ELF-1 (cell line): ENCODE measurements around the gene RAB35.

Experiments used
- DNase-seq: peaks from one replicate; pipeline ENCODE4 v3.0.0-alpha.2; 2016; ENCODE audit warnings: low read depth, low spot score

The RAB35 gene

DNA sequence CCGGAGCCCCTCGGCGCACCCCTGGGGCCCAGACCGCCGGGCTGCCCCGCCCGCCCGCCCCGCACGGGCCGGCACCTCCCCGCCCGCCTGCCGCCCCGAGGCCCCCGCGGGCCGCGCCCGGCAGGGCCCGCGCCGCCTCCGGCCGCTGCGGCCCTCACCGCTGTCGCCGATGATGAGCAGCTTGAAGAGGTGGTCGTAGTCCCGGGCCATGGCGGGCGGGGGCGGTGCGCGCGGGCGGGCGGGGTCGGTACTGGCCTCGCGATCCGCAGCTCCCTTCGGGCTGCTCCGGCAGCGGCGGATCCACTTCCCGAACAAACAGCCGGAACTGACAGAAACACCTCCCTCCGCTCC, at the start of gene RAB35:
Gene RAB35 (minus strand): TSS at position 313 of the 351 bp plus-strand sequence. CDS start 103 bp downstream, at position 210.
- DNase-seq, result no peak

DNA sequence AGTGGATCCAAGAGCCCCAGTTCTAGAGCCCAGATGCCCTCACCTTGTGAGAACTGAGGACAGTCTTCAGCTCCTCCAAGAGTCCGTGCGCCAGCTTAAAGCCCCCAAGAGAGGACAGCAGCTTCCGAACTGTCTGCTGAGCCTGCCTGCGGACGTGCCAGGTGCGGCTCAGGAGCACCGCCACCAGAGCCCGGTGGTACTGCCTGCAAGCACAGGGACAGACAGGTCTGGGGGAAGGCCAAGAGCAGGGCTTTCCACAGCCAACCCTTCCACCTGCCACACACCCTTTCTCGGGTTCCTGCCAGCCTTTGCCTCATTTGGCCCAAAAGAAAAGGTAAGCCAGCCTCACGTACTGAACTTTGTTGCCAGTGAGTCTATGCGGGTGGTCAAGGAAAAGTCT, 47.7 kb upstream of the RAB35 start:
- no peak for DNase-seq

DNA sequence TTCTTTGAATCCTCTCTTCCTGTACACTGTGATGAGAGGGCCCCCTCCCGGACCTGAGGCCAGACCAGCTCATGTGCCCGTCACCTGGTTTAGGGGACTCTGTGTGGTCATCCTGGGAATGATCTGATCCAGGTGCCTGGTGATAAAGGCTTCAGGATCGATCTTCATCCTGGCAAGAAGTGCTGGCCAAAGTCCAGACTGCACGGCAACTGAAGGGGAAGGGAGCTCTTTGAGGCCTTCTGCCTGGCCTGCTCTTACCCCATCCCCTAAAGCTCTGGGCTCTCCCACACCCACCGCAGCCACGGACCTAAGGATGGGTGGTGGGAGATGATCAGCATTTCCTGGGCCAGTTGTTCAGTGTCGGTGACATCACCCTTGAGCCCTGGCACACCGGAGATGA, 46.2 kb upstream of the RAB35 start:
- no peak for DNase-seq

DNA sequence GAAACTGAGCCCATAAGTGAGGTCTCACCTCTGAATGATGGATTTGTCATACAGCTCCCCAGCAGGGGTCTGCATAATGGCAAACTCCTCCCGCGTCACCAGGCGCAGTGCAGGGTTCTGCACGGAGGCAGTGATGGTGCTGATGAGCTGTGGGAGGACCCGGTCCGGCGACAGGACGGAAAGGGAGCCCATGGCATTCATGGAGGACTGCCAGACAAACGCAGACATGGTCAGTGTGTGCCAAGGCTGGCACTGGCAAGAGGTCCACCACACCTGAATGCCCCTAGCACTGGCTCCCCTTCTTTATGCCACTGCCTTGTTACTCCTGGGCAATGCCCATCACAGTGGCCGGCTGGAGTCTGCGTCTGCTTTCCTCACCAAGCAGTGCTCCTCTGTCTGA, 45.3 kb upstream of the RAB35 start:
- no peak for DNase-seq

DNA sequence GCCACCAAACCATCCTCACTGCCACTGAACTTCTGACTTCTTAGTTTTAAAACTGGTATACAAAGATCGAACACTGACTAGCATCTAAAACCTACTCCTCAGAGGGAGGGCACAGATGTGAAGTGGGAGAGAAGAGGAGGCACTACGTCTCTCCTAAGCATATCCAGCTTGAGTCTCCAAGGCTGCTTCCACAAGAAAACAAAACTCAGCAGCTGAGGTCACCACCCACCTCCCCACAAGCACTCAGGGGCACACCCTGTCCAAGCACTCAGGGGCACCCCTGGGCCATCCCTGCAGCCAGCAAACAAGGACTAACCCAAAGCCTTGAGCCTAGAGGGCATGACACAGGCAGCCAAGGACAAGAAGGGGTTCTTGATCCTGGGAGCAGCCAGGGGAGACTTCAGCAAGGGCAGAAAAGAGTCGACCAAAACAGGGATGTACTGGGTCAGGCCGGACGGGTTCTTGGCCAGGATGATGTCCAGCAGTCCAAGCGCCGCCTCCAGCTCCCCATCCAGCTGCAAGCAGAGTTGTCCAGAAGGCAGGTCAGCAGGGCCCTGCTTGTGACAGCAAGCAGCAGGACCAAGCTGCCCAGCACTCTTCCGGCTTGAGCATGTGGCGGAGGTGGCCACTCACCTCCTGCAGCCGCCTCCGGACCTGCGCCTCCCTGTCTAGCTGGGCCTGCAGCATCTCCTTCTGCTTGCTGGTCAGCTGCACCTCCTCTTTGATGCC, 43.1 kb upstream of the RAB35 start:
- no peak for DNase-seq

DNA sequence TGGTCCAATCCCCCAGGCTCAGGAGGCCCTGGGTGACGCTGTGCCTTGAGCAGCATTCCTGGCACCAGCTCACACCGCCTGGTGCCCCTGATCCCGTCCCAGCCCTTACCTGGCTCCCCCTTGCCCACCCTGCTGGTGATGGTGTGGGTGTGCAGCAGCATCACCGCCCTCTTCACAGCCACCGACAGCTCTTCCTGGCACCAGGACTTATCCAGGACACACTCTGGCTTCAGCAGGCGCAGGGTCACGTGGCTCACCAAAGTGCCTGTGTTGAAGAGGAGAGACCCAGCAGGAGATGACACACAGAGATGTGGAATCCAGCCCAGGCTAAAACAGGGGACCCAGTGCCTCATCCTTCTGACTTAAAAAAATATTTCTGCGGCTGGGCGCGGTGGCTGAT, 41.8 kb upstream of the RAB35 start:
- DNase-seq, result no peak

DNA sequence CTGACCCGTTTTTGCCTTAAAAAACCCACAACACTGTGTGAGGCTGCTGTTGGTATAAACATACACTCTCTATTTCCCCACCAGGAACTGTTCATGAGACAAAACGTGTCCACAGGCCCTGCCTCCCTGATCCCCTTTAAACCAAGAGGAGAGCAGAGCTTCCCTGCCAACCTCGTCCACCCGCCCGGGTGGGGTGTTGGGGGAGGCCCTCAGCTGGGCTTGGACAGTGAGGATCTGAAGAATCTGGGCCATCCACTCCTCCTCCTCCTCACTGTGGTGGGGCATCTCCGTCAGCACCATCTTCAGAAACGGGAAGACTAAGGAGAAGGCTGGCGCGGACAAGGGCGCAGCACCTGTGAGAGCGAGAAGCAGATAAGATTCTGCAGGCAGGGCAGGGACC, 41.1 kb upstream of the RAB35 start:
- no peak for DNase-seq

DNA sequence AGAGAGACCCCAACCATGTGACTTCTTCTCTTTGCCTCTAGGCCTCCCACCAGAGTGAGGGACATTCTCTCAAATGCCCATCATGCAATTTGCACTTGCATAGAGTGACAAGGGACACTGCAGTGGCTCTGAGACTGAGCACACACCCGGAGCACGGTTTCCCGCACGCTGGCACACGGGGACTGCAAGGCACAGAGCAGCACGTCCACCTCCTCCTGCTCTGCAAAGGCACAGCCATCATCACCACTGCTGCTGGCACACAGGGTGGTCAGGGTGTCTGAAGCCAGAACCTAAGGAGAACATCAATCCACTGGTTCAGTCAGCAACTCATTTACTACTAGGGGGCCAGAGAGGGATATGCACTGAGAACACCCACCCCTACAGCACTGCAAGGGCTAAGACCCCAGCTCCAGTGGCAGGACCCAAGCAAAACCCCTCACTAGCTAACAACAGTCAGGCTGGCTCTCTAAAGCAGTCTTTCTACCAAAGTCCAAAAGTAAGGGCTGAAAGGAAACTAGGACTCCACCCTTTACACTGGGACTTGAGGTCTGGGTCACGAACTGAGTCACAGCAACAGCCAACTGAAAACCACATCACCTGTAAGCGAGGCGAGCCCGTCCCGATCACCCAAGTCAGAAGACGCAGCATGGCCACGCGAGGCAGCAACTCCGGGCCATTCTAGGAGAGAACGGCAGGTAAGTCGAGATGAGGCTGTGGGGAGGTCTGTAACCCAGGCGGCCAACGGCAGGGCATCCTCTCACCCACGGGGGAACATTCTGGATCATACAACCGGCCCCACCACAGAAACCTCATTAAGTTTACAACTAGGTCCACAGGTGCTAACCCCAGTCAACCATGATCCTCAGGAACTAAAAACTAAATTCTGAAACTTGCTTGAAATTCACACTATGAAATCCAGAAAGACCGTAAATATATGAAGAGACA, 40.0 kb upstream of the RAB35 start:
- no peak for DNase-seq

DNA sequence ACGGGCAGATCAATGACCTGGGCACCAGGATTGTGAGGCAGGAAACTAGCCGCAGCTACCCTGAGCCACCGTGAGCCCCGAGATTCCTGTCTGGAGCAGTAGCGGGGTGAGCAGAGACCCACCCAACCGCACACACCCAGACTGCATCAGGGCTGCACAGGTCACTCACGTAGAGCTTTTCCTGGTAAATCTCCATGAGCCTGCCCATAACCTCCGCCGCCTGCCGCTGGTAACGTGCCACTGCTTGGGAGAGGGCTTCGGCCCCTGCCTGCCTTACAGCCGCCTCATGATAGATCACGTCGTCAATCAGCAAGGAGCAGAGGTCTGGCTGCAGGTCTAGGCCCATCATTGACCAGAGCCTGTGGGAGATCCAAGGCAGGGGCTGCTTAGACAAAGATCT, 38.5 kb upstream of the RAB35 start:
- no peak for DNase-seq

DNA sequence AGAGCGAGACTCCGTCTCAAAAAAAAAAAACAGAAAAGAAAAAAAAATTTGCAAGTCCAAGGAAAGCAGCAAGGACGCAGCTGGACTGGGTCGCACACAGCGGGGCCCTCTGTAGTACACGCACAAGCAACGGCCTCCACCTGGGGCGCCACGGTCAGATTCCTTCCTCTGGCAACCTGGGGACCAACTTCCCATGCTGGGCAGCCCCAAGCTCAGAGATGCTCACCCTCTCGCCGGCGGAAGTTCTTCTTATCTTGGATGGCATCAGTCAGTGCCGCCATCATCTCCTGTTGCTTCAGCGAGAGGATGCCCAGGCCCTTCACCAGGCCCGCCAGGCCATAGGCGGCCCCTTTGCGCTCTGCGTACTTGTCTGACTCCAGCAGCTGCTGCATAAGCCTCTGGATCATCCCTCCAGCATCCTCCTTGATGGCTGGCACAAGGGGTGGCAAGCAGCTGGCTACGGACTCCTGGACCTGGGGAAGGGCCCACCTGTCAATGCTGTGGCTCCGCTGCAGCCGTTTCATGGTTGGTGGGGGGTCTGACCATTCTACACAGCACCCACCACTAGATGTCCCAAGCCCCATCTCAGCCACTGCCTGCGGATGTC, 34.5 kb upstream of the RAB35 start:
- no peak for DNase-seq

DNA sequence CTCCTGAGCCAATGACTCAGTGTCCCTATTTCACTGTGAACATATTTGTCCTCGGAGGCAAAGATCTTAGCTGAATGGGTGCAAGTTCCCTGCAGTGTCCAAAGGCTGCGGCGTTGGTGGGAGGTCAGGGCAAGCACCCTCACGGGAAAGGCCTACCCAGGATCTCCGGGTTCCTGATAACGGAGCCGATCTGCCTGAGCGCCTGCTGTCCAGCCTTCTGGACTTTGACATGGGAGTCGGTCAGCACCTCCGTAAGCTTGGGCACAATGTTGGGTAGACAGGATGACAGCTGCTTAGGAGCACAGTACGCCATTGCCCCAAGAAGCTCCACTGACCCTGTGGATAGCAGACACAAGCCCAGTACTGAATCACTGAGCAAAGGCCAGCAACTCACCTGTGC, 31.5 kb upstream of the RAB35 start:
- no peak for DNase-seq

DNA sequence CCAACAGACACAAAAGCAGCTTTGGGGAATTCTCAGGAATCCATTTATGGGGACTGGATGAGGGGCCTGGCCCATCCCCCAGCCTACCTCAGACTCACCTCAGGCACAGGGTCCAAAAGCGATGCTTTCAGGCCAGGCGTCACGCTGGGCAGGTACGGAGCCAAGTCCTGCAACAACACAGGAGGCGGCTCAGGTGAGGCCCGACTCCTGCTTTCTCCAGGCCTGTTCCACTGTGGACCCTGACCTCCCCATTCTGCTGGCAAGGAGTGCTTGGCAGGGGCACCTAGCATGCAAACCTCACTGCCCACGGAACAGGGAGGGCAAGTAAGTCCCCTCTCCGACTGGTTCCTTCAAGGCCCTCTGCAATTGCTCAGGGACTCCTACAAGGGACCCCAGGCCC, 28.6 kb upstream of the RAB35 start:
- no peak for DNase-seq

DNA sequence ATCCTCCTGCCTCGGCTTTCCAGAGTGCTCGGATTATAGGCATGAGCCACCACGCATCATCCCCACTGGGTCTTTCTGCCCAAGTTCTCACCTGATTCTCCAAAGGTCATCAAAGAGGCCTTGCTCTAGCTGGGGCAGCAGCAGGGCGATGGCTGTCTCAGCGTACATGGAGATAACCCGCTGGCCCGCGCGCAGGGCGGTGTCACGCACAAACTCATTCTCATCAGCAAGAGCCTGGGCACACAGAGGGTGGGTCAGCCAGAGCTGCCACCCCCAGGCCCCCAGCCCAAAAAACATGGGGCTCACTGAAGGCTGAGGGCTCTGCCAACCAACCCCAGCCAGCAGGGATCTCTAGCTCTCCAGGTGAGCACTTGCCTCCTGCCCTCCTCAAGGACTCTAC, 27.7 kb upstream of the RAB35 start:
- DNase-seq, result no peak

DNA sequence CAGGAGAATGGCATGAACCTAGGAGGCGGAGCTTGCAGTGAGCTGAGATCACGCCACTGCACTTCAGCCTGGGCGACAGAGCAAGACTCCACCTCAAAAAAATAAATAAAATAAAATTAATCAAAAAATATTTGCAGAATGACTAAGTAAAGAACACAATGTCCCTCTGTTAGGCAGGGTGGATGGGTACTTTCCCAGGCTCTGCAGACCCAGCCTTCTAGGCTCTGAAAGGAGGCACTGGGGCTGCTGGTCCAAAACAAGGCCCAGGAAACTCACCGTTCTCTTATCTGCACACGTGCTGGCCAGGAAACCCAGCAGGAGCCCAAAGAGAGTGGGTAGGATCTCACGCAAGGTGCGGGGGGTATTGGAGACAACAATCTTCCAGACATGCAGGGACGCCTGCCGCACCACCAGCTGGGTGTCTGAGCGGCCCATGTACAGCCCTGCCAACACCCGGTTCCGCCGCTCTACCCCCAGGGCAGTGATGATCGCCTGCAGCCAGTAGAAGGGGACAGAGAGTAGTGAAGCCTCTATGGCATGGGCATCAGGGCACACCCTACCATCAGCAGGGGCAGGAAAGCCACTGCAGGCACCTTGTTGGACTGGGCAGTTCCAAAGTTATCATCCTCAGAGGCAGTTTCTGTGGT, 25.8 kb upstream of the RAB35 start:
- no peak for DNase-seq

DNA sequence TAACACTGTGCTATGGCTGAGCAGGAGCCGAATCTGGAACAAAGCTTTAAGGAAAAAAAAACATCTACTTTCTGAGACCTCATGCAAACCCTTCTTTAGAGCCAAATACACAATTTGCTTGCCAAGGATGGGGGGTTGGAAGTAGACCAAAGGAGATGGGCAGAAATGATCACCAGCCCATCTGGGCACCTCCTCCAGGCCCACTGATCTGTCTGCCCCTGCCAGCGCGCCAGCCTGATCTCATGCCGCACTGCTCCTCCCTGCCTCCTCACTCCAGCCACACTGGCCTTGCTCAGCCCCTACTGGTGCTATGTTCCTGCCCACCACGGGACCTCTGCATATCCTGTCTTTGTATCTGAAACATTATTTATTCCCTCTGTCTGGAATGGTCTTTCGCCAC, 24.8 kb upstream of the RAB35 start:
- DNase-seq, result no peak

DNA sequence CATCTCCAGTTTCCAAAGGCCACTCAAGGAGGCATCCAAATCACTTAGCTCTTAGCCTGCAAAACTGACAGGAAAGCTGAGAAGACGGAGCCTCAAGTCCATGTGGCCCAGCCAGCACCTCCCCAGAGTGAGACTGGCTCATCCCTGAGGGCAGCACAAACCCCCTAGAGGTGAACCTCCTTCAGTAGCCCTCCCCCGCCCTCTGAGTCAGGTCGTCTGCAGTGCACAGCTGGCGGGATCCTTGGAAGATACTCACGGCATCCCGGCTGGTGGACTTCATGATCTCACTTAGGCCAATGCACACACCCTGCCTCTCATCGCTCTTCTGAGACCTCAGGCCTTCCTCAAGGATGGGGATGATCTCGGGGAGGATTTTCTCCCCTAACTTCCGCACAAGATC, 24.1 kb upstream of the RAB35 start:
- DNase-seq, result peak; percentile 11

DNA sequence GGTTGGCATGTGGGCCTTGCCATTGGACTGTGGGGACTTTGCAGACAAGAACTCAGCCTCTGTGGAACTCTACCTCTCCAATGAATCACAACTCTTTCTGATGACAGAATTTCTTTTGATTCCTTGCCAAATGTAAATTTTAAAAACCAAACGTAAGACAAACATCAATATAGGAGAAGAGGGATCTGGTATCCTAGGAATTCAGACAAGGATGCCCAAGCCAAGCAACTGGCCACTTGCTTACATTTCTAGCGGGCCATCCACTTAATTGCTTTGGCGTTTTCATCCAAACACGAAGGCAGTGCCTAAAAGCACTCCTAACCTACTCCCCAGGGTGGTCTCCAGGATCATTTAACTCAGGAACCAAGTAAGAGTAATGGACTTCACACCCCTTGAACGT, 23.4 kb upstream of the RAB35 start:
- DNase-seq, result no peak

DNA sequence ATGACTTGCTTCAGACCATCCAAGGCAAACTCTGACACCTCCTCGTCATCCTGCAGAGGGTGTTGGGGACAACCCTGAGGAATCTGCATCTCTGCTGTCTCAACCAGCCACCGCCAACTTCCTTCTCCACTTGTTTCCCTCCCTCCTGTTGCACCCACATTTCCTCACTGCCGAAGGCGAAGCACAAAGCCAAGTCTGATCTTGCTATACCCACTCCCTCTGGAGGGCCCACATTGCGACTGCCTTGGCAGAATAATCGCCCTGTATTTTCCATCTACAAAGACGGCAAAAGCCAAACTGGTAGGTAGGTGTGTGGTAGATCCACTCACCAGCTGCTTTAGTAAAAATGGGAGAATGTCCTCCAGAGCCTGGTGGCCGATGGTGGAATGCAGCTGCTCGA, 21.8 kb upstream of the RAB35 start:
- no peak for DNase-seq

DNA sequence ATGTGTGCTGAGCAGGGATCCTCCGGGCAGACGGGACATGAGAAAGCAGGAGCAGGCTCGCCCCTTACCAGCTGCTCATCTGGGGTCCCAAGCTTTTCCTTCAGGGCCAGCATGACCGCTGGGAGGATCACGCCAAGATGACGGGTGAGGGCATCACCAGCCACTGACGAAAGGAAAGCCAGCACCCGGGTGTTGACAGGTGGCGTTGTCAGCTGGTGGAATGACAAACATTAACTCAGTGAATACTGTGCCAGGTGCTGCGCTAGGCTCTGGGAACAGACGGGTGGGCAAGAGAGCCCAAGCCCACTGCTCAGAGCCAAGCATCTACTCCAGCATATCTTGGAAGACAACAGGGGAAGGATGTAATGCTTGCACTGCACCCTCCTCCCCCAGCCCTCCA, 21.3 kb upstream of the RAB35 start:
- DNase-seq, result no peak

DNA sequence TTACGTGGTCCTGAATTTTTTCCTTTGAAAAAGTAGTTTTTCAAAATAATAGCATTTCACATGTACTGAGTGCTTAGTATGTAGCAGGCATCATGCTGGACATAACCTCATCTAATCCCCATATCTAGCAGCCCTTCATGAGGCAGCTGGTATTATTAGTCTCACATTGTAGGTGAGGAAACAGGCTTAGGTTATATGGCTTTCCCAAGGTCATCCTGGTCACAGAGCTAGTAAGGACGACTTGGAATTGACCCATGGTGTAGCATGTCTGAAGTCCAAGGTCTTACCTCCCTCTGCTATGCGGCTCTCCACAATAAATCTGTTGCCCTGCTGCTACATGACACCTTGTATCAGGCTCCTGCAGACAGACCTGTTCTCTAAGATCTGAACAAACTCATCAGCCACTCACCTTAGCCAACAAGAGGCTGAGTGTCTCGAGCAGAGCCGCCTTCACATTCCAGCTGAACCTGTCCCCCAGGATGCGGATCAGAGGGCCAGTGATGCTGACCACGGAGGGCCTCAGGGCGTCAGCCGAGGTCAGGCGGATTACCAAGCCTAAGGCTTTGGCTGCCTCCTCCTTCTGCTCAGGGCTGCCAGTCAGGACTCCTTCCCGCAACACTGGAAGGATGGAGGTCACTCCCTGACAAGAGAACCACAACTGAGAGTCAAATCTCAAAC, 19.7 kb upstream of the RAB35 start:
- peak; percentile 80 for DNase-seq

DNA sequence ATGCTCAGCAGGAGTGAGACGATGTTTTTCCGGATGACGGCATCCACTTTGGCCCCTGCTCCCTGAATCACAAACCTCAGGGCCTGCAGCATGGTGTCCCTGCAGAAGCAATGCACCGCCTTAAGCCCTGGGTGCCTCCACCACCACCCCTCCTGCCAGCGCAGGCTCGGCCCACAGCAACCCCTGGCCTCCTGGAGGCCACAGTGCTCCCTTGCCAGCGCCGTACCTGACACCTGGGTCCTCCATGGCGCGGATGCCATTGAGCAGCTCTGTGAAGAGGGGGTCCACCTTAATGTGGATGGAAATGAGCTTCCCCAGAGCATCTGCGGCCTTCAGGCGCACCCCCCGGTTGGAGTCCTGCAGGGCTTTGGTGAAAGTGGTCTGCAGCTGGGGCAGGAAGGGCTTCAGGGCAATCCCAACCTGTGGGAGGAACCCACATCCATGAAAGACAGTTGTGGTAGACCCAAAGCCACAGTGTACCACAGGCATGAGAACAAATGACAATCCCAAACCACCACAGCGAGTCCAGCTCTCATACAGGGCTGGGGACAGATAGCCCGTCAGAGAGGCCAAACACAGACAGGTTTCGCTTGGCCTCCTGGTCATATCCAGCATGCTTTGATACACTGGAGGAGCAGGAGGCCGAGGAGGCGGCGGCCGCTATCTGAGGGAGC, 17.9 kb upstream of the RAB35 start:
- no peak for DNase-seq
